ENCODE measurements around the gene EDRF1. TPM values are rescaled to one million over a fixed set of nuclear protein-coding genes. Genes with fewer than 3 reads are reported as not detected.

EDRF1 gene
- total RNA-seq, 4 donors from 2014 or later, result 20.2 to 35.1 (median 26.3) TPM

GRCh38 chr10:125797994-125798662, 78.6 kb downstream of the EDRF1 start:
- no peak overlapping the region for H3K27ac ChIP-seq
- H3K36me3 ChIP-seq, result peaks cover 0 to 31% (median 8%) of the 10 kb centered on the region in 4 donors

GRCh38 chr10:125799451-125800182, 80.1 kb downstream of the EDRF1 start:
- in situ Hi-C loops (cut with MboI; ENCODE audit: low pct_ligation_motif_present in 1 of 4, low pct_unique_long_range_greater_than_20kb in 1 of 4, low sequenced_read_pairs in 3 of 4), result no loop called here
- TF ChIP-seq EP300 (IDR thresholded peaks at IDR 0.05; ENCODE audit: low read depth) (no peak), POLR2AphosphoS5 (IDR thresholded peaks at IDR 0.05) (no peak), CTCF (IDR thresholded peaks at IDR 0.05) (no peak)
- Histone ChIP-seq H3K36me3 (peaks cover 0 to 20% (median under 1%) of the 10 kb centered on the region in 4 donors), H3K9me3 (no peaks in the 10 kb centered on the region), H3K27ac (no peak overlapping the region), H3K4me1 (no peaks in the 10 kb centered on the region), H3K4me3 (no peak overlapping the region), H3K27me3 (no peaks in the 10 kb centered on the region)
- DNase-seq, result no peak
- 89 to 100% methylated on average over 2 to 8 of the region's 8 CpGs for WGBS, 2 donors (ENCODE audit: low coverage in 1 of 2)
- intact Hi-C loops (cut with DNase I; ENCODE audit: low total_unique reads), result no loop called here

More at GRCh38 chr10:125797994-125798662, 78.6 kb downstream of the EDRF1 start:
- in situ Hi-C loops (cut with MboI; ENCODE audit: low pct_ligation_motif_present in 1 of 4, low pct_unique_long_range_greater_than_20kb in 1 of 4, low sequenced_read_pairs in 3 of 4), result no loop called here
- intact Hi-C loops (cut with DNase I; ENCODE audit: low total_unique reads), result no loop called here
- Histone ChIP-seq H3K4me3 (no peak overlapping the region), H3K9me3 (no peaks in the 10 kb centered on the region), H3K27me3 (no peaks in the 10 kb centered on the region), H3K4me1 (no peaks in the 10 kb centered on the region)
- no peak for DNase-seq
- TF ChIP-seq POLR2A (IDR thresholded peaks at IDR 0.05) (no peak), POLR2AphosphoS5 (IDR thresholded peaks at IDR 0.05) (no peak), CTCF (IDR thresholded peaks at IDR 0.05) (no peak), EP300 (IDR thresholded peaks at IDR 0.05; ENCODE audit: low read depth) (no peak)
- WGBS, 2 donors (ENCODE audit: low coverage in 1 of 2), result 40 to 89% methylated on average over 2 to 5 of the region's 5 CpGs

- Histone ChIP-seq H3K27me3 (no peaks in the 10 kb centered on the region), H3K9me3 (no peaks in the 10 kb centered on the region), H3K4me3 (no peak overlapping the region), H3K36me3 (peaks cover 0 to 20% (median 3%) of the 10 kb centered on the region in 4 donors), H3K27ac (no peak overlapping the region), H3K4me1 (no peaks in the 10 kb centered on the region)
- in situ Hi-C loops (cut with MboI; ENCODE audit: low pct_ligation_motif_present in 1 of 4, low pct_unique_long_range_greater_than_20kb in 1 of 4, low sequenced_read_pairs in 3 of 4), result no loop called here
- 78% methylated on average over 1 of the region's 1 CpG; no CpG with 5 or more reads in 1 of the 2 donors for WGBS, 2 donors (ENCODE audit: low coverage in 1 of 2)
- TF ChIP-seq POLR2AphosphoS5 (IDR thresholded peaks at IDR 0.05), result no peak
- no peak for TF ChIP-seq EP300 (IDR thresholded peaks at IDR 0.05; ENCODE audit: low read depth)
- TF ChIP-seq POLR2A (IDR thresholded peaks at IDR 0.05), result no peak
- no peak for TF ChIP-seq CTCF (IDR thresholded peaks at IDR 0.05)
- intact Hi-C loops (cut with DNase I; ENCODE audit: low total_unique reads), result no loop called here
- no peak for DNase-seq
Observed at GRCh38 chr10:125801574-125801973, 82.1 kb downstream of the EDRF1 start.

- DNase-seq, result no peak
- in situ Hi-C loops (cut with MboI; ENCODE audit: low pct_ligation_motif_present in 1 of 4, low pct_unique_long_range_greater_than_20kb in 1 of 4, low sequenced_read_pairs in 3 of 4), result no loop called here
- WGBS, 2 donors (ENCODE audit: low coverage in 1 of 2), result 80 to 89% methylated on average over 1 to 5 of the region's 5 CpGs
- TF ChIP-seq CTCF (IDR thresholded peaks at IDR 0.05) (no peak), POLR2A (IDR thresholded peaks at IDR 0.05) (no peak), POLR2AphosphoS5 (IDR thresholded peaks at IDR 0.05) (no peak), EP300 (IDR thresholded peaks at IDR 0.05; ENCODE audit: low read depth) (no peak)
- H3K4me3 ChIP-seq, result no peak overlapping the region
- H3K27me3 ChIP-seq, result no peaks in the 10 kb centered on the region
- no peaks in the 10 kb centered on the region for H3K4me1 ChIP-seq
- H3K36me3 ChIP-seq, result peaks cover 0 to 18% (median 3%) of the 10 kb centered on the region in 4 donors
- H3K9me3 ChIP-seq, result no peaks in the 10 kb centered on the region
- H3K27ac ChIP-seq, result no peak overlapping the region
- intact Hi-C loops (cut with DNase I; ENCODE audit: low total_unique reads), result no loop called here
Observed at GRCh38 chr10:125802131-125802530, 82.6 kb downstream of the EDRF1 start.
